K562 (cell line): Measurements from ENCODE around the gene OOSP3. TPM values are rescaled to one million over a fixed set of nuclear protein-coding genes. Genes with fewer than 3 reads are reported as not detected.

Source experiments
- ATAC-seq: fragments of 200-7000 bp; cut with Tn5 transposase; 3 replicates; pipeline ENCODE4 v1.9.1; 2020; ENCODE audit warnings: moderate library complexity
- BruUV-seq: library from RNA; stranded (reverse); fragments of 400-500 nt; replicated peaks from 2 replicates; lab custom pipeline; 2021; lab: Mats Ljungman, UMichigan
- CTCF ChIA-PET: fragments of 300-600 bp; formaldehyde crosslinking; extraction: SDS; loops from one replicate; lab custom pipeline; 2021; ENCODE audit warnings: low intra/inter-chr PET ratio; lab: Yijun Ruan, JAX
- POLR2A ChIA-PET: fragments of 300-600, 350-650 bp; sonication (Branson Sonifier 250); formaldehyde crosslinking; extraction: SDS; loops from one replicate; lab custom pipeline; 2021; ENCODE audit warnings: antibody characterized with exemption, inconsistent platforms; lab: Yijun Ruan, JAX
- DNase-seq, 4 experiments: peaks; one replicate each; pipeline versions ENCODE4 v3.0.0 to v3.0.0-alpha.2; 2011 to 2018; ENCODE audit warnings: low spot score in 3 of 4, mixed read lengths in 3 of 4; ENCODE audit errors: extremely low read depth in 1 of 4
- FAIRE-seq: peaks from 2 replicates; lab custom pipeline; 2011; peaks lifted over from hg19 to GRCh38; lab: Jason Lieb, UNC
- H2AFZ ChIP-seq: 2 replicates; pipeline ENCODE4 v1.6.0; 2011; ENCODE audit warnings: low read depth, low read length, control low read depth, inconsistent platforms
- H3K27ac ChIP-seq: fragments of 200-600 bp; 3 replicates; pipeline ENCODE4 v1.8.0; 2011; ENCODE audit warnings: low read depth, mild to moderate bottlenecking, control low read depth, inconsistent platforms, low read length, moderate library complexity, mixed read lengths; ENCODE audit errors: extremely low read depth
- H3K27me3 ChIP-seq, 2 experiments: fragments of 300-600 bp in 1 of 2; 2 replicates in 1 of 2; 3 replicates in 1 of 2; pipeline versions ENCODE4 v1.6.0 to v1.8.0; 2011; ENCODE audit warnings: inconsistent platforms in 2 of 2, low read length in 2 of 2, mild to moderate bottlenecking in 1 of 2, mixed read lengths in 1 of 2, moderate library complexity in 1 of 2; ENCODE audit not compliant: control insufficient read depth in 2 of 2, insufficient read depth in 2 of 2
- H3K36me3 ChIP-seq: fragments of 300-600 bp; 3 replicates; pipeline ENCODE4 v1.8.0; 2011; ENCODE audit warnings: mild to moderate bottlenecking, low read length, inconsistent platforms; ENCODE audit not compliant: control insufficient read depth, insufficient read depth
- H3K4me1 ChIP-seq, 2 experiments: fragments of 200-600 bp in 1 of 2; replicated peaks in 1 of 2; 2 replicates in 1 of 2; 3 replicates in 1 of 2; pipeline versions ENCODE4 v1.5.1 to v1.8.0; 2011; ENCODE audit warnings: inconsistent platforms in 2 of 2, low read length in 2 of 2, mild to moderate bottlenecking in 1 of 2, mixed read lengths in 1 of 2, moderate library complexity in 1 of 2; ENCODE audit not compliant: control insufficient read depth in 2 of 2, insufficient read depth in 2 of 2
- H3K4me2 ChIP-seq: 2 replicates; pipeline ENCODE4 v1.6.1; 2011; ENCODE audit warnings: low read length, control low read depth, inconsistent platforms, mixed read lengths; ENCODE audit not compliant: insufficient read depth
- H3K4me3 ChIP-seq: fragments of 200-600 bp; sonication (generic), shearing (Covaris generic); 2 replicates; pipeline ENCODE4 v1.5.1; 2016; ENCODE audit warnings: control low read depth, inconsistent platforms
- H3K79me2 ChIP-seq: fragments of 200-600 bp; 3 replicates; pipeline ENCODE4 v1.8.0; 2011; ENCODE audit warnings: low read length, inconsistent platforms; ENCODE audit not compliant: control insufficient read depth, insufficient read depth
- H3K9ac ChIP-seq, 2 experiments: 2 replicates each; pipeline versions ENCODE4 v1.6.0 to v1.6.1; 2011; ENCODE audit warnings: low read depth in 2 of 2, low read length in 2 of 2, control low read depth in 1 of 2, inconsistent platforms in 1 of 2, mild to moderate bottlenecking in 1 of 2, mixed read lengths in 1 of 2; ENCODE audit not compliant: insufficient read depth in 1 of 2
- H3K9me1 ChIP-seq: one replicate; pipeline ENCODE4 v1.6.0; 2011; ENCODE audit warnings: inconsistent platforms, mild to moderate bottlenecking, low read length, moderate library complexity; ENCODE audit not compliant: control insufficient read depth, insufficient read depth
- H3K9me3 ChIP-seq: replicated peaks from 2 replicates; pipeline ENCODE4 v1.5.1; 2011; ENCODE audit warnings: low read depth, low read length, inconsistent platforms; ENCODE audit not compliant: control insufficient read depth, insufficient read depth
- H4K20me1 ChIP-seq: replicated peaks from 2 replicates; pipeline ENCODE4 v1.6.1; 2011; ENCODE audit warnings: low read length, inconsistent platforms, mixed read lengths; ENCODE audit not compliant: control insufficient read depth, insufficient read depth
- SPI1 ChIP-seq: IDR thresholded peaks from 2 replicates; pipeline ENCODE4 v1.6.1; 2011; ENCODE audit warnings: low read depth, low read length, control low read depth, borderline replicate concordance
- ZNF408 ChIP-seq: fragments of 250-450 bp; sonication (Bioruptor Pico); IDR thresholded peaks from 2 replicates; pipeline ENCODE4 v1.4.0; 2020; ENCODE audit warnings: low read depth, mild to moderate bottlenecking, moderate library complexity
- ZNF766 ChIP-seq: fragments of 200-800 bp; sonication (Bioruptor generic); conservative IDR thresholded peaks from 2 replicates; pipeline ENCODE4 v1.6.1; 2016; ENCODE audit warnings: missing genetic modification characterization, missing compliant biosample characterization
- in situ Hi-C: fragments of 300-500 bp; cut with MboI; formaldehyde crosslinking; loops from 4 replicates; pipeline ENCODE4 v1.15.0; 2018; ENCODE audit warnings: inconsistent platforms, mixed read lengths
- intact Hi-C: fragments of 100-400 bp; cut with micrococcal nuclease; formaldehyde crosslinking; loops from 2 replicates; pipeline ENCODE4 v1.14.2; 2022
- polyA plus RNA-seq, 8 experiments: library from polyadenylated mRNA; depleted of rRNA in 4 of 8; stranded (reverse) in 5 of 8; unstranded in 3 of 8; fragments of >200 nt; fragmentation: Nextera tagmentation in 2 of 8; fragmentation: Illumina TruSeq in 1 of 8; extraction: Ambion mirVana in 2 of 8; extraction: Trizol in 1 of 8; gene quantifications; 2 replicates each; pipeline versions ENCODE4 v1.2.1 to v1.2.3, GENCODE V29; 2011 to 2014; ENCODE audit warnings: inconsistent platforms in 1 of 8, missing spikeins in 1 of 8
- total RNA-seq, 7 experiments: library from RNA; depleted of rRNA in 6 of 7; stranded (reverse); fragments of >200 nt in 6 of 7; fragmentation: Illumina TruSeq in 2 of 7; extraction: Trizol in 2 of 7; gene quantifications; 2 replicates each; pipeline versions ENCODE4 v1.2.1 to v1.2.3, GENCODE V29; 2011 to 2021; ENCODE audit warnings: low replicate concordance in 1 of 7
- TF ChIP-seq, protein P1 (sequence below): fragments of 450-650 bp; IDR thresholded peaks from 2 replicates; pipeline ENCODE4 v1.6.1; 2017; ENCODE audit warnings: antibody characterized with exemption, mild to moderate bottlenecking

OOSP3 gene
- total and polyA plus RNA-seq, 9 of the 15 experiments (the other 6 are each of a cell fraction or from before 2014, with no cell fraction given): 0.09 to 0.32 (median 0.15) TPM; not detected in 6

DNA sequence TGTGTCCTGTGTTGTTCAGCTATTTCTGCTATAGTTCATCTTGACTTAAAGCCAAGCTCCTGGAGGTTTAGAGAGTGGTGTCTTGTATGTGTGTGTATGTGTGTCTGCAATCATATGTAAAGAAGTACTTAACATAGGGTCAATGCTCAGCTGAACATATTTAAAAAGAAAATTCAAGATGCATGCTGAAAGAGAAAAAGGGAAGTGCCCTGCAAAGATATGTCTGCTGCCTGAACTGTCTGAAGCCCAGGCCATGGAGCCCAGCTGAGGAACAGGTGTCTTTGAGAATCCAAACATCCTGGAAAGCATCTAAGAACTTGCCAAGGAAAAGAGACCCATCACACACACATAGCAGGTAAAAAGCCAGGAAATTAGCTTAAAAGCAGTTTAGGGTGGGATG lies 18.9 kb upstream of the OOSP3 start:
- CTCF ChIA-PET: no interaction called here
- peaks cover 11 to 47% of the 10 kb centered on the region in 2 experiments; a peak in 4 of 5 replicates for H3K4me1 ChIP-seq
- DNase-seq (no peak), FAIRE-seq (no peak), ATAC-seq (no peak)
- POLR2A ChIA-PET: interaction anchor here (0.8 kb wide), 1 partner anchor 8 kb away, joined by 4 read pairs; no protein-coding TSS in a partner anchor
- H3K4me2 ChIP-seq: no peak overlapping the region
- no peaks in the 10 kb centered on the region for H3K9me1 ChIP-seq
- H3K9ac ChIP-seq: no peak overlapping the region
- in situ Hi-C loops: no loop called here
- TF ChIP-seq ZNF766 (CRISPR knock-in tag) (peak; percentile 43; the same call in 1 of the 2 replicates), SPI1 (peak; percentile 97), ZNF408 (no peak)
- TF ChIP-seq, protein P1, sequence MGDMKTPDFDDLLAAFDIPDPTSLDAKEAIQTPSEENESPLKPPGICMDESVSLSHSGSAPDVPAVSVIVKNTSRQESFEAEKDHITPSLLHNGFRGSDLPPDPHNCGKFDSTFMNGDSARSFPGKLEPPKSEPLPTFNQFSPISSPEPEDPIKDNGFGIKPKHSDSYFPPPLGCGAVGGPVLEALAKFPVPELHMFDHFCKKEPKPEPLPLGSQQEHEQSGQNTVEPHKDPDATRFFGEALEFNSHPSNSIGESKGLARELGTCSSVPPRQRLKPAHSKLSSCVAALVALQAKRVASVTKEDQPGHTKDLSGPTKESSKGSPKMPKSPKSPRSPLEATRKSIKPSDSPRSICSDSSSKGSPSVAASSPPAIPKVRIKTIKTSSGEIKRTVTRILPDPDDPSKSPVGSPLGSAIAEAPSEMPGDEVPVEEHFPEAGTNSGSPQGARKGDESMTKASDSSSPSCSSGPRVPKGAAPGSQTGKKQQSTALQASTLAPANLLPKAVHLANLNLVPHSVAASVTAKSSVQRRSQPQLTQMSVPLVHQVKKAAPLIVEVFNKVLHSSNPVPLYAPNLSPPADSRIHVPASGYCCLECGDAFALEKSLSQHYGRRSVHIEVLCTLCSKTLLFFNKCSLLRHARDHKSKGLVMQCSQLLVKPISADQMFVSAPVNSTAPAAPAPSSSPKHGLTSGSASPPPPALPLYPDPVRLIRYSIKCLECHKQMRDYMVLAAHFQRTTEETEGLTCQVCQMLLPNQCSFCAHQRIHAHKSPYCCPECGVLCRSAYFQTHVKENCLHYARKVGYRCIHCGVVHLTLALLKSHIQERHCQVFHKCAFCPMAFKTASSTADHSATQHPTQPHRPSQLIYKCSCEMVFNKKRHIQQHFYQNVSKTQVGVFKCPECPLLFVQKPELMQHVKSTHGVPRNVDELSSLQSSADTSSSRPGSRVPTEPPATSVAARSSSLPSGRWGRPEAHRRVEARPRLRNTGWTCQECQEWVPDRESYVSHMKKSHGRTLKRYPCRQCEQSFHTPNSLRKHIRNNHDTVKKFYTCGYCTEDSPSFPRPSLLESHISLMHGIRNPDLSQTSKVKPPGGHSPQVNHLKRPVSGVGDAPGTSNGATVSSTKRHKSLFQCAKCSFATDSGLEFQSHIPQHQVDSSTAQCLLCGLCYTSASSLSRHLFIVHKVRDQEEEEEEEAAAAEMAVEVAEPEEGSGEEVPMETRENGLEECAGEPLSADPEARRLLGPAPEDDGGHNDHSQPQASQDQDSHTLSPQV: 0 out of 2 replicates have a peak, but pooled peaks have one; percentile 20
- no peaks in the 10 kb centered on the region for H3K79me2 ChIP-seq
- H4K20me1 ChIP-seq: no peaks in the 10 kb centered on the region
- H3K4me3 ChIP-seq: no peak overlapping the region
- no peaks in the 10 kb centered on the region for H3K9me3 ChIP-seq
- BruUV-seq: no TSS peak
- intact Hi-C loops: no loop called here
- H2AFZ ChIP-seq: peak overlapping the region; percentile 62
- H3K27me3 ChIP-seq: no peaks in the 10 kb centered on the region
- H3K36me3 ChIP-seq: no peaks in the 10 kb centered on the region
- peak overlapping the region; percentile 97 for H3K27ac ChIP-seq
